GM12864 (cell line): ENCODE results near the gene CD4.

Experiments
- DNase-seq: peaks from one replicate; pipeline ENCODE4 v3.0.0-alpha.2; 2011; ENCODE audit warnings: low read depth
- H3K4me3 ChIP-seq: 2 replicates; pipeline ENCODE4 v1.5.1; 2011; ENCODE audit warnings: mild to moderate bottlenecking, low read depth, low read length, control low read depth
- CTCF ChIP-seq: IDR thresholded peaks from 2 replicates; pipeline ENCODE4 v1.5.1; 2011; ENCODE audit warnings: low read depth, mild to moderate bottlenecking, moderate library complexity, low read length, control low read depth, inconsistent platforms; ENCODE audit errors: missing control alignments

Gene CD4

GRCh38 chr12:6796576-6796975 lies 7.2 kb downstream of the CD4 start:
- TF ChIP-seq CTCF, result no peak
- H3K4me3 ChIP-seq, result no peak overlapping the region
- DNase-seq, result no peak

GRCh38 chr12:6799147-6799546 lies 9.8 kb downstream of the CD4 start:
- no peak for TF ChIP-seq CTCF
- no peak for DNase-seq
- H3K4me3 ChIP-seq, result no peak overlapping the region

DNA sequence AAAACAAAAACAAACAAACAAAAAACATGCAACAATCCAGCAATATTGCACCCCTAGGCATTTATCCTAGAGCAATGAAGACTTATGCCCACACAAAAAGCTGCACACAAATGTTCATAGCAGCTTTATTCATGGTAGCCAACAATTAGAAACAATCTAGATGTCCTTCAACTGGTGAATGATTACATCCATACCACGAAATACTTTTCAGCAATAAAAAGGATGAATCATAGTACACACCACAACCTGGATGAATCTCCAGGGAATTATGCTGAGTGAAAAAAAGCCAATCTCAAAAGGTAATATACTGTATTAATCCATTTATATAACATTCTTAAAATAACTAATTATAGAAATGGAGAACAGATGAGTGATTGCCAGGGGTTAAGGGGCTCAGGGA lies 17.8 kb downstream of the CD4 start:
- no peak overlapping the region for H3K4me3 ChIP-seq
- DNase-seq, result no peak
- no peak for TF ChIP-seq CTCF

DNA sequence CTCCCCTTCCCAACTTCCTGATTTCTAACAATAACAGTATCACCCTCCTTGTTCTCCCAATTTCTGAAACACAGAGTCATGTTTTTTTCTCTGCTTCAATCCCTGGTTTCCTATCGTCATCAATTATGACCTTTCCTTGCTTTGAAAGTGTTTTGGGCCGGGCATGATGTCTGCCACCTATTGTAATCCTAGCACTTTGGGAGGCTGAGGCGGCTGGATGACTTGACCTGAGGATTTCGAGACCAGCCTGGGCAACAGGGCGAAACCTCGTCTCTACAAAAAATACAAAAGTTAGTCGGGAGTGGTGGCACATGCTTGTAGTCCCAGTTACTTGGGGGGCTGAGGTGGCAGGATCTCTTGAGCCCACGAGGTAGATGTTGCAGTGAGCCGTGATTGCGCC lies 19.7 kb downstream of the CD4 start:
- DNase-seq, result no peak
- no peak for TF ChIP-seq CTCF
- H3K4me3 ChIP-seq, result no peak overlapping the region

DNA sequence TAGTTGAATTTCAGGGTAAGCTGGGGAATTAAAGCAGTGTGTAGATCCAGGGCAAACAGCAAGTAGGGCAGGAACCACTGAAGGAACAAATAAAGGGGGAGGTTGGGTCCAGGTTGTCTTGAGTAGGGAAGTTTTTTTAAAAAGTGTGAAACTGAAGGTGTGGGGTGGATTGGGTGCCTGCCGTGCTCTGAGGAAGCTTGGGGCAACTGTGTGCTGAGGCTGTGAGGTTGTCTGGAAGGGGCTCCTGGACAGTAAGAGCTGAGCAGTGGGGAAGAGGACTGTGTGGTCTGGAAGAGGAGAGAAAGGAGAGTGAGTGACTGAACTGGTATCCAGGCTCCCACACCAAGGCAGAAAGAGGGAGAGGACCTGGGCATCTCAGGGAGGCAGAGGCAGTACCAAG lies 21.4 kb downstream of the CD4 start:
- H3K4me3 ChIP-seq, result no peak overlapping the region
- DNase-seq, result no peak
- no peak for TF ChIP-seq CTCF

DNA sequence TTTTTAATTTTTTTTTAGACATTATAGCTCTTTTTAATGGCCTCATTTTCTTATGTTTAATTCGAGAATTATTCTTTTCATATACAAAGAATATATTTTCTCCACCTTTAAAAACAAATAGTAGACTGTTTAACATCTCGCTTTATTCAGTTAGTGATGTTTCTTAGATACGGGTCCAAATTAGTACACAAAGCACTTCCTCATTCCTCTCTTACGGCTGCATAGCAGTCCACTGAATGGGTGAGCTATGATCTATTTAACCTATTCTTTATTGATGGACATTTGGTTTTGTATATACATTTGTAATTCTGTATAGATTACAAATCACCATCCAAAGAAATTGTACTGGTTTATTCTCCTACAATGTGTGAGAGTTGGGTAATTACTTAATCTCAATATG lies 24.0 kb downstream of the CD4 start:
- H3K4me3 ChIP-seq, result no peak overlapping the region
- TF ChIP-seq CTCF, result no peak
- no peak for DNase-seq

DNA sequence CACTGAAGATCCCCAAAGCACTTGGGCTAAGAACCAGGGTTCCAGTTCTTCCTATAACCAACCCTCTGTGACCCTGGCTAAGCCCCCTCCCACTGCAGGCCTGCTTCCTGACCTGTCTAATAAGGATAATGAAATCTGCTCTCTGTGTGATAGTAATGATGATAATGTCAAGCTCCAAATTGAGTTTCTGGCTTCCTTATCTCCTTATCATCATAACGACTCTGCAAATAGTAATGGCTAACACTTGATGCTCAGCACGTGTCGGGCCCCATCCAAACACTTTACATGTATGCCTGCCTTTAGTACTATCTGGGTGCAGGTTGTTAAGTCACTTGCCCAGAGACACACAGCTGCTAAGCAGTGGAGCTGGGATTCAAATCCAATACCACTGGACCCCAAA lies 27.3 kb downstream of the CD4 start:
- TF ChIP-seq CTCF, result no peak
- no peak overlapping the region for H3K4me3 ChIP-seq
- no peak for DNase-seq
